Ectodermal cell (in vitro differentiated cells): ENCODE data around the gene MDN1.
"Not testable (repeated sequence)": the region's sequence is repeated elsewhere in the genome, so short reads cannot be mapped to it uniquely, and the experiment has no call there.

Source experiments
- H3K27ac ChIP-seq: 2 replicates; pipeline ENCODE4 v1.7.0; 2013; ENCODE audit warnings: mild to moderate bottlenecking, low read depth, low read length; ENCODE audit not compliant: insufficient read depth, poor library complexity, severe bottlenecking
- H3K27me3 ChIP-seq: 2 replicates; pipeline ENCODE4 v1.7.0; 2013; ENCODE audit warnings: mild to moderate bottlenecking, low read length; ENCODE audit not compliant: insufficient read depth, control insufficient read depth, poor library complexity, severe bottlenecking
- H3K36me3 ChIP-seq: one replicate; pipeline ENCODE4 v1.7.0; 2013; ENCODE audit warnings: low read length; ENCODE audit not compliant: control insufficient read depth, insufficient read depth
- H3K4me1 ChIP-seq: one replicate; pipeline ENCODE4 v1.7.0; 2013; ENCODE audit warnings: low read length; ENCODE audit not compliant: control insufficient read depth, insufficient read depth
- H3K4me3 ChIP-seq: 2 replicates; pipeline ENCODE4 v1.7.0; 2013; ENCODE audit warnings: low read depth, low read length, control low read depth; ENCODE audit not compliant: insufficient read depth
- H3K9me3 ChIP-seq: 2 replicates; pipeline ENCODE4 v1.7.0; 2013; ENCODE audit warnings: mild to moderate bottlenecking, low read length, moderate library complexity; ENCODE audit not compliant: control insufficient read depth
- WGBS, 2 experiments: methylation state at CpG; one replicate each; pipeline ENCODE4 v1.1.7; 2013; ENCODE audit warnings: missing lambda C conversion rate in 2 of 2; 5-methylcytosine and 5-hydroxymethylcytosine counted together

MDN1 gene

DNA sequence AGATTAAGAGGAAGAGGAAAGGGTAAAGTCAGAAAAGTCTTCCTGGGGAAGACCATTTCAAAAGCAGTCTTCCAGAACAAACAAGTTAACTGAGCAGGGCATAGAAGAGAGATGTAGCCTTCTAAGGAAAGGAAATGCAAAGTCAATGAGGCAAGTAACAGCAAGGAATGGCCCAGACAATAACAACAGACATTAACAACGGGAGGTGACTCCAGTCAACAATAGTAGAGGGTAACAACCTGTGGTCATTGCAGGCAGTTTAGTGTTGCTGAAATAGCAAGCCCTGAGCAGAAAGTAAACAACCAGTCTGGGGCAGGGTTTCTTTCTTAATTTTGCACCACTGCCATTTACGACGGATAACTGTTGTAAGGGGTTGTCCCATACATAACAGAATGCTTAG is 2.1 kb downstream of the MDN1 start:
- no peak overlapping the region for H3K27ac ChIP-seq
- WGBS, 2 experiments = 12 to 14% methylated on average over 3 of the region's 3 CpGs
- H3K4me3 ChIP-seq = no peak overlapping the region

DNA sequence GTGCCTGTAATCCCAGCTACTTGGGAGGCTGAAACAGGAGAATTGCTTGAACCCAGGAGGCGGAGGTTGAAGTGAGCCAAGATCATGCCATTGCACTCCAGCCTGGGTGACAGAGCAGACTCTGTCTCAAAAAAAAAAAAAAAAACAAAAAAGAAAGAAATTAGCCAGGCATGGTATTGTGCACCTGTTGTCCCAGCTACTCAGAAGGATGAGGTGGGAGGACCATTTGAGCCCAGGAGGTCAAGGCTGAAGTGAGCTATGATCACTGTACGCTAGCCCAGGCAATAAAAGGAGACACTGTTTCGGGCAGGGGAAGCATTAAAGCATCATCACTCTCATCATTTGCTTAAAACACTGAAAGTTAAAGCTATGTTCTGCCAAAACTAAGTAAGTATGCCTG is 6.2 kb downstream of the MDN1 start:
- 92 to 99% methylated on average over 3 of the region's 3 CpGs for WGBS, 2 experiments
- not testable (repeated sequence) for H3K27ac ChIP-seq, H3K9me3 ChIP-seq, H3K27me3 ChIP-seq, H3K36me3 ChIP-seq, H3K4me3 ChIP-seq, H3K4me1 ChIP-seq

More for the DNA sequence above, 2.1 kb downstream of the MDN1 start:
- H3K27me3 ChIP-seq = no peaks in the 10 kb centered on the region
- no peaks in the 10 kb centered on the region for H3K36me3 ChIP-seq
- H3K4me1 ChIP-seq = peaks cover 8% of the 10 kb centered on the region
- H3K9me3 ChIP-seq = no peaks in the 10 kb centered on the region

DNA sequence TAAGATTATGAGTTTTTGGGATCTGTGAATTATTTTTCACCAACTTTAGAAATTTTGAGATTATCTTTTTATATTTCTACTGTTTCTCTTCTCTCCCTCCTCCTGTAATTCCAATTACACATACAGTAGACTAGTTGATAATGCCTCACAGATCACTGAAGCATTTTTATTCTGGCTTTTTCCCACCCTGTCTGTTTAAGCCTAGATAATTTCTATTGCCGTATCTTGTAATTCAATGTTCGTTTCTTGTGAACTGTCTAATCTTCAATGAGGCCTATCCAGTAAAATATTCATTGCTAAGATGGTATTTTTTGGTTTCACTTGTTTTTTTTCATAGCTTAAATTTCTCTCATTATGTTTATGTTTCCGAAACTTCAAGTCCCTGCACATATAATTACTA is 12.0 kb downstream of the MDN1 start:
- H3K27me3 ChIP-seq = no peaks in the 10 kb centered on the region
- H3K4me3 ChIP-seq = no peak overlapping the region
- no peaks in the 10 kb centered on the region for H3K4me1 ChIP-seq
- H3K27ac ChIP-seq = no peak overlapping the region
- WGBS, 2 experiments = 97 to 100% methylated on average over 1 to 3 of the region's 3 CpGs
- peaks cover 4% of the 10 kb centered on the region for H3K36me3 ChIP-seq
- no peaks in the 10 kb centered on the region for H3K9me3 ChIP-seq

DNA sequence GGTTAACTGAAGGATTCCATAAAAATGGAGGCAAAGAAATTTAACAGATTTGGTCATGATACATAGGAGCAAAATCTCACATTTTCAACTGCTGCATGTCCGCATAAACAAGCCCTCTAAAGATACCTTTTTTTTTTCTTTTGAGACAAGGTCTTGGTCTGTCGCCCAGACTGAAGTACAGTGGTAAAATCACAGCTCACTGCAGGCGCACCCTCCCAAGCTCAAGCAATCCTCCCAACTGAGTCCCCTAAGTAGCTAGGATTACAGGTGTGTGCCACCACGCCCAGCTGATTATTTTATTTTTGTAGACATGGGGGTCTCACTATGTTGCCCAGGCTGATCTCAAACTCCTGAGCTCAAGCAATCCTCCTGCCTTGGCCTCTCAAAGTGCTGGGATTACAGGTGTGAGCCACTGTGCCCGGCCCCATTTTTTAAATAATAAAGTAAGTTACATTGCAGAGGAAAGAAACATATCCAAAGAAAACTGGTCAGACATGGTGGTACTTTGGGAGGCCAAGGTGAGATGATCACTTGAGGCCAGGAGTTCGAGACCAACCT is 13.7 kb downstream of the MDN1 start:
- H3K27me3 ChIP-seq = no peaks in the 10 kb centered on the region
- H3K36me3 ChIP-seq = peaks cover 7% of the 10 kb centered on the region
- H3K9me3 ChIP-seq = no peaks in the 10 kb centered on the region
- H3K27ac ChIP-seq = no peak overlapping the region
- no peak overlapping the region for H3K4me3 ChIP-seq
- WGBS, 2 experiments = 75 to 76% methylated on average over 5 to 6 of the region's 6 CpGs
- H3K4me1 ChIP-seq = no peaks in the 10 kb centered on the region

DNA sequence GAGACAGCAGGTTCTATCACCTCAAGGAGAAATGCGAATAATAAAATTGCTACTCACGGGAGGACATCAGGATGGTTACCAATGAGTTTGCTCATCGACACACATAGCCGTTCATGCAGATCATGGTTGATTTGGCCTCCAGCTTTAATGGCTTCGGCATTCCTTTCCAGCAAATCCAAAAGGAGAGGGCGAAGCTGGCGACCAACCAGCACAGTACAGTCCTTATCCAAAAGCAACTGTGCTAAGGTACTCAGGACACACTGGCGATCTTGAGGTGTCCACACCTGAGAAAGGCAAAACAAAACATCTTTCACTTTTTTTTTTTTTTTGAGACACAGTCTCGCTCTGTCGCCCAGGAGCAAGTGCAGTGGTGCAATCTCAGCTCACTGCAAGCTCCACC is 16.3 kb downstream of the MDN1 start:
- Histone ChIP-seq H3K27me3 (no peaks in the 10 kb centered on the region), H3K27ac (no peak overlapping the region), H3K4me1 (no peaks in the 10 kb centered on the region), H3K4me3 (no peak overlapping the region), H3K36me3 (peaks cover 8% of the 10 kb centered on the region), H3K9me3 (no peaks in the 10 kb centered on the region)
- WGBS, 2 experiments = 92 to 96% methylated on average over 10 of the region's 10 CpGs

DNA sequence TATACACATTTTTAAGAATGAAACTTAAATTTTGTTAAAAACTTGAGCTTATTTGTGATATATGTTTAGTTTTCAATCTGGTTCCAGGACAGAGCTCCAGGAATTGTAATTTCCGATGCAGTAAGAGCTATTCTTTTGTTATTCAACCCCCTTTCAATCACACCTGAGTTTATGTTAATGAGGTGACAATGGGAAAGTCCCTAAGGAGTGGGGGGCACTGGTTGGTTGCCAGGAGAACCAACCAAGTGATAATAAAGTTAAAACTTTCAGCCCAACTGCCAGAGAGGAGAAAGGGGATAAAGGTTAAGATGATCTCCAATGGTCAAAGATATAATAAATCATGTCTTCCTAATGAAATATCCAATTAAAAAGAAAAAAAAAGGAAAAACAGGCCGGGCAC is 19.8 kb downstream of the MDN1 start:
- H3K27me3 ChIP-seq = no peaks in the 10 kb centered on the region
- peaks cover 8% of the 10 kb centered on the region for H3K36me3 ChIP-seq
- no peaks in the 10 kb centered on the region for H3K4me1 ChIP-seq
- no peaks in the 10 kb centered on the region for H3K9me3 ChIP-seq
- no peak overlapping the region for H3K4me3 ChIP-seq
- no peak overlapping the region for H3K27ac ChIP-seq
- 75 to 90% methylated on average over 1 to 2 of the region's 2 CpGs for WGBS, 2 experiments

DNA sequence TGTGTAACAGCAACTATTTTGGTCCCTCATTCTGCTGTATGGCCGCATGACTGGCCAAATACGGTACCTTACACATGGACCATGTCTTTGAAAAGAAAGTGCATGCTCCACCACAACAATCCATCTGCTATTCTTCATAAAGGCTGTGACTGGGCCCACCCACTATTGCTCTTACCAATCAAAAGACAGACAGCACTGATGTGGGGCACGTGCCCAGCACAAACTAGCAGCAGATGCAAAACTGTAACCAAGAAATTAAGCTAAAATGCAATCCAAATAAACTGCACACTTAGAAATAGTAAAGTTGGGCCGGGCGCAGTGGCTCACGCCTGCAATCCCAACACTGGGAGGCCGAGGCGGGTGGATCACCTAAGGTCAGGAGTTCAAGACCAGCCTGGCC is 20.5 kb downstream of the MDN1 start:
- Histone ChIP-seq H3K9me3 (no peaks in the 10 kb centered on the region), H3K27me3 (no peaks in the 10 kb centered on the region), H3K4me3 (no peak overlapping the region), H3K4me1 (no peaks in the 10 kb centered on the region), H3K27ac (no peak overlapping the region), H3K36me3 (peaks cover 8% of the 10 kb centered on the region)
- WGBS, 2 experiments = 84 to 88% methylated on average over 8 of the region's 8 CpGs

DNA sequence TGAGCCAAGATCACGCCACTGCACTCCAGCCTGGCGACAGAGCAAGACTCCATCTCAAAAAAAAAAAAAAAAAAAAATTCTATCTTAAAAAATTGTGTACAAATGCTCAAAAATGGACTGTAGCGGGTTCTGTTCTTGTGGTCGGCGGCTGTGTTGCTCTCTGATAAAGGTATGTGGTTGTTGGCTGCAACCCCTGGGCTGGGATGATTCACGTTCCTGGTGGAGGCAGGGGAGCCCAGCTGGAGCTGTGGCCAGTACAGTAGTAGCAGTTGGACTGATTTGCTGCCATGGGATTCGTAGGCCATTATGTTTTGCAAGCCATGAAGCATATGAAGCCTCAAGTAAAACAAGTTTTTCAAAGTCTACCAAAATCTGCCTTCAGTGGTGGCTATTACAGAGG is 22.3 kb downstream of the MDN1 start:
- Histone ChIP-seq H3K4me1 (no peaks in the 10 kb centered on the region), H3K27me3 (no peaks in the 10 kb centered on the region), H3K27ac (no peak overlapping the region), H3K36me3 (peaks cover 4% of the 10 kb centered on the region), H3K9me3 (no peaks in the 10 kb centered on the region), H3K4me3 (no peak overlapping the region)
- 83% methylated on average over 7 of the region's 7 CpGs for WGBS, 2 experiments

DNA sequence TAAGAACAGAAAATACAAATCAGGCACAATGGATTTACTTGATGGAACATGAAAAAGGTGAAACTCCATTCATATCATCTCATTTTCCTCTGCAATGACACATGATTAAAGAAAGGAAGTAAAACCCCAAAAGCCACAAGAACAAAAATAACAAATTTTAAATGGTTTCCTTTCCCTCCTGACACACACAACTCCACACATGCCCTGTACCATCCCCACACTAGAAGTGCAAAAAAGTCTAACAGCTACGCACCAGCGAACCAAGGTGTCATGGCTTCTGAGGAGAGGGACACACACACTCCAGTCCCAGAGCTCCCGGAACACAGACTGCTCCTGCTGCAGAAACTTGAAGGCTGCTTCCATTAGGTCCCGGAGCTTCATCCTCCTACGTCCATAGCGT is 25.3 kb downstream of the MDN1 start:
- Histone ChIP-seq H3K4me3 (no peak overlapping the region), H3K9me3 (no peaks in the 10 kb centered on the region), H3K36me3 (peaks cover 9% of the 10 kb centered on the region), H3K27ac (no peak overlapping the region), H3K27me3 (no peaks in the 10 kb centered on the region), H3K4me1 (no peaks in the 10 kb centered on the region)
- WGBS, 2 experiments = 94 to 95% methylated on average over 6 of the region's 6 CpGs

DNA sequence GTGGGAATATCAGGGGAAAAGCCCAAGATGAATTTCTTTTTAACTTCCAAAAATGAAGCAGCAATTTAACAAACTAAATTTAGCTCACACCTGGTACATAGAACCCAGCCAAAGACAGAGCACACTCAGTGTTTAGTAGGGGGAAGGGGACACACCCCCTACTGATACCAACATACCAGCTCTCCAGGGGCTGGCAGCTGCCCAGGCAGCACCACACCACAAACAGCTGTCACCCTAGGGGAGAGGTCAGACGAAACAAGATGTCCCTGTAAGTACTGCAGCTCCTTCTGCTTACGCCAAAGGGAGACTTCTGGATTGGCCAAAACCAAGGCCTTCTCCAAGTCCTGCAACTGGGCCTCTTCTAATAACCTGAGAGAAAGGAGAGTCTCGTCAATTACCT is 26.0 kb downstream of the MDN1 start:
- H3K36me3 ChIP-seq = peaks cover 10% of the 10 kb centered on the region
- no peak overlapping the region for H3K27ac ChIP-seq
- no peaks in the 10 kb centered on the region for H3K27me3 ChIP-seq
- 87 to 88% methylated on average over 3 of the region's 3 CpGs for WGBS, 2 experiments
- H3K4me3 ChIP-seq = no peak overlapping the region
- H3K9me3 ChIP-seq = no peaks in the 10 kb centered on the region
- H3K4me1 ChIP-seq = no peaks in the 10 kb centered on the region

DNA sequence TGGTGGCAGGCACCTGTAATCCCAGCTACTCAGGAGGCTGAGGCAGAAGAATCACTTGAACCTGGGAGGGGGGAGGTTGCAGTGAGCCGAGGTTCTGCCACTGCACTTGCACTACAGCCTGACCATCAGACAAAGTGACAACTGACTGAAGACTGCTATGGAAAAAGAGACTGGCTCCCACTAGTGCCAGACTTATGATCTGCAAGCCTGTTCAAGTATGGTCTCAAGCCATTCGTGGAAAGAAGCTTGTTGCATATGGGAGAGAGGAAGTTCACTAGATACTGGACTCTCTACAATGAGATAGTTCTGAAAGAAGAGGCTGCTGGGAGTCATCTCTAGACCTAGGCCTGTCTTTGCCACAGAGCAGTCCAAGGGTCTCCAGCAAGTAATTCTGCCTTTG is 26.7 kb downstream of the MDN1 start:
- Histone ChIP-seq H3K4me1 (no peaks in the 10 kb centered on the region), H3K9me3 (no peaks in the 10 kb centered on the region), H3K36me3 (peaks cover 13% of the 10 kb centered on the region), H3K27ac (no peak overlapping the region), H3K4me3 (no peak overlapping the region), H3K27me3 (no peaks in the 10 kb centered on the region)
- 70 to 80% methylated on average over 2 of the region's 2 CpGs for WGBS, 2 experiments
